ENCODE results near the gene SEMA5A.
"Not testable (repeated sequence)": the region's sequence is repeated elsewhere in the genome, so short reads cannot be mapped to it uniquely, and the experiment has no call there.

SEMA5A gene

DNA sequence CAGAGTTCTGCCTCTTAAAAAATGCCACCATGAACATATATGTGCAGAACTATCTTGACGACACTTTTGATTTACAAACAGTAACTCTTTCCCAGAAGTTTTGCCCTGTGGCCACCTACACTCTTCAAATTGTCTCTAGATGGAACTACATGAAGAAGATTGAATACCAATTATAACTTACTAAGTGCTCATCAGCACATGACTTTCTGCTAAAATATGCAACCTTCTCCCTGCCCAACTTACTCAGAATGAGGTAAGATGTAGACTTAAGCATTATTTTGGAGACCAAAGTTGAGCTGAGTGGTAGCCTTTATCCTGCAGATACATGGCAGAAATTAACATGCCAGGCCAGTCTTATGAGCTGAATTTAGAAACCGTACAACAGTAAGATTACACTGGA is 105.4 kb downstream of the SEMA5A start:
- no peak for DNase-seq (ENCODE audit: low read depth, low spot score)

DNA sequence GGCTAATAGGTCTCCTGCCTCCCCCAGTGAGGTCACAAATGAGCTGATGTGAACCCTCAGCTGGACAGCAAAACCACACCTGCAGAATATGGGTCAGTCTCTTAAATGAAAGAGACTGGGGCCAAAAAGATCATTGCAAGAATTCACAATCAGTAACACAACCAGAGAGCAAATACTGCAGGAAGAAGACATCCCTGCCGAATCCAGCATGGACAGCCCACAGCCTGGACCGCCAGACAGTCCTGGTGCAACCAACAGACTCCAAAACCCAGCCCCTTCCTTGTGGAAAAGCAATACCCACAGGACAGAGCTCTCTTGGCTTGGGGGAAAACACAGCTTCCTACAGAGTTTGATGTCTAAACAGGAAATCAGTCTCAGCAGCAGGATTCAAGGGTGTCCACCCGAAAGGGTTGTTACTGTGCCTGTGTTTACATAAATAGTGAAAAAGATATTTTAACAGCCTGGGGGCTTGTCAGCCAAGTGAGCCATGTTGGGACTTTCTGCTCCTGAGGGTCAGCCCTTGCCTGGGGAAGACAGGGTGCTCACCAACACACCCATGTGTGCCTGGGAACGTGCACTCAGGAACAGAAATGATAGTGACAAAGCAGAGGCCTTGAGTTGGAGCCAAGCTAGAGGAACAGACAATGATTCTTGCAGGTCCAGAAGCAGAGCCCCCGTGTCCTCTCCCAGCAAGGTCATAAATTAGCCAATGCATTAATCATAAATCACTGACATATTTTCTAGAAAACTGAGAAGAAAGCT is 106.2 kb downstream of the SEMA5A start:
- no peak for DNase-seq (ENCODE audit: low read depth, low spot score)

DNA sequence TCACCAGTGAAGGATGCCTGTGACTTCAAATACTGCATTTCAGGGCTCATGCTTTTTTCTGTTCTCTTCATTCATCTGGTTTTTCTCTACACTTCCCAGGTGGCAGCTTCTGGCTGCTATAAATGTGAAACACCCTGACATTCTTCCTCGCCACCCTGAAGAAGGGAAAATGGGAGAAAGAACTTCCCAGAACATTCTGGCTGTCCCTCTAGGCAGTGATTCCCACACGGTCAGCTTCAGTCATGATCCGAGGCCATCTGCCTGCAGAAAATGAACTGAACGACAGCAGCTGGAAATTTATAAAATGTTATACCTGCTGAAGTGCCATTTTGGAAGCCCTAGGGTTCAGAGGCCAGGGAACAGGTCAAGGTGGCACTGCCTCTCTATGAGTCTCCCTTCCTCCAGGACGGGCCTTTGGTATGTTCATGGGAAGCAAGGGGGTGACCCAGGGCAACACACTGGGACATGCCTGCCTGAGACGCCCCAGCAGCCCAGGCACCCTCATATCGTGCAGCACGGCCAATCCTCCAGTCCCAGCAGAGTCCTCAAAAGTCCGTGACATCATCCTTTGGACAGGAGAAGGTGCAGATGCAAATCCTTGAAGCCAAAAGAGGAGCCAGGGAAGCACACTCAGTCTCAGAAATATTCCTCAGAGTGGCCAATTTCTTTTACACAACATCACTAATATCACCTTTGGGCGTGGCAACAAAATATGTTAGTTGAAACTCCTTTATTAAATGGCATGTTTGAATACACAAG is 107.1 kb downstream of the SEMA5A start:
- no peak for DNase-seq (ENCODE audit: low read depth, low spot score)

DNA sequence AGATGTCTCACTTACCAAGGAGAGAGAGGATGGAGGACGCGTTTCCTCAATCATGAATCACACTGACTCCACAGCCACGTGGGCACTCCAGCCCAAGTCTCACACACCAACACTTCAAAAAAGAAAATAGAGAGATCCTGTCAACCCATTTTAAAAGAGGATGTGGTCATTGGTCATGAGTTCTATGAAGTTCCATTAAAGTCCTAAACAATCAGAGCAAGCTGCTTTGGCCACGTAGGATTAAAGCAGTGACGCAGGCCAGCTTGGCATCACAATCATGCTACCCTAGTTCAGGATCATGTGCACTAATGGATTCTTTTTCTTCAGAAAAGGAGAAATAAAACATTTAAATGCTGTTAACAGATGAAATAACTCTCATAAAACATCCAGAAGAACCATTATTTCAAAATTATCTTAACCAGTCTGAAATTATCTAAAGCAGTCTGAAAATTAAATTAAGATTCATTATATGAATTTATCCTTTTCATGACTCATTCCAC is 108.1 kb downstream of the SEMA5A start:
- DNase-seq (ENCODE audit: low read depth, low spot score): no peak

GRCh38 chr5:9431496-9432258 is 114.2 kb downstream of the SEMA5A start:
- no peak for DNase-seq (ENCODE audit: low read depth, low spot score)

- no peak for DNase-seq (ENCODE audit: low read depth, low spot score)
These were observed 114.8 kb downstream of the SEMA5A start for GRCh38 chr5:9431151-9431495.

GRCh38 chr5:9430306-9430705 is 115.6 kb downstream of the SEMA5A start:
- DNase-seq (ENCODE audit: low read depth, low spot score): no peak

DNA sequence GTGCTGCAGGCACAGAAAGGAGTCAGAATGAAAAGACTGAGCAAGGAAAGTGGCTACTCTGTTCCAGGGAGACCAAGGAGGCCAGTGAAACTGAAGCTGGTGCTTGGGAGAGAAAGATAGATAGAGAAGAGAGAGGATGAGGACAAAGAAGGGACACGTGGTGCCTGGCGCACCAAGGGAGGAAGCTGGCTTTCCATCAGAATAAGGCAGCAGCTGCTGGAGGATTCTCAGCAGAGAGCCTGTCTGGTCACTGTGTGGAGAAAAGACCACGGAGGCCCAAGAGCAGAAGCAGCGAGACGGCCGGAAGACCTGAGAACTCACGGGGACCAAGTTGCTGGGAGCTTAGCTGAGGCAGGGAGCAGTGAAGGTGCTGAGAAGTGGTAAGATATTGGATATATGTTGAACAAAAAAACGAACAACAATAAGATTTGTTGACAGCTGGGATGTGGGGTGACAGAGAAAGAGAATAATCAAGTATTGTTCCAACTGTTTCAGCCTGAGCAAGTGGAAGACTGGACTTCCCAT is 116.1 kb downstream of the SEMA5A start:
- no peak for DNase-seq (ENCODE audit: low read depth, low spot score)

- no peak for DNase-seq (ENCODE audit: low read depth, low spot score)
These were observed 117.6 kb downstream of the SEMA5A start for GRCh38 chr5:9428272-9428671.

DNA sequence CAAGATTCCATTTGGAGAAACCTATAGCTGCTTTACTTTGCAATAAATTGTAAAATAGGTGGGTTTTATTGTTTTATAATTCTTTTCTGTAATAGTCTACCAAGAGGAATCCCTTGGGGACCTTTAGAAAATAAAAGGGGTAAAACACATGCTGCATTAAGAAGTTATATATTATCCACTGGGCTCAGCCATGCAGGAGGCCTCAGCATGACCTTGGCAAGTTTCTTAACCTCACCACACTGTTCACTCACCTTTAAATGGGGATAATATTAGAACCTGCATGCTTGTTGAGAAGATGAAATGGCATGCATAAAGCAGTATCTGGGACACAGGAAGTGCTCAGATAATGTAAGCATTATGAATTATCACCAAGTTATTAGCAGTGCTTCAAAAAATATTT is 120.2 kb downstream of the SEMA5A start:
- DNase-seq (ENCODE audit: low read depth, low spot score): no peak

DNA sequence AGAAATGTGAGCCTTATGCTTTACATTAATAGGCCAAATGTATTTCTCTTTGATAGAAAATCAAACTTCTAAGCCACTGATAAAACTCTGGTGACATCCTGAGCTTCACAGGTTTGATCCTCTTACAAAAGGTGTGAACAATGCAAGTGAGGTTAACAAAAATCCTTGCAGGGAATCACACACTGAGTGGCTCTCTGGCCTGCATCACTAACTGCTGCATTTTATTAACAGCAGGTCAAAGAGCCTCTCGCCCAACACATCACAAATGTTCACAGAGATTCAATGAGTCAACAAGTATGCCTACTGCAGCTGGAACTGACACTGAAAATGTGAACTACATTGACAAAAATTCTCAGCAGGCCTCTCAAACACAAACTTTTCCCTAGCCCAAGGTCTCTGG is 122.3 kb downstream of the SEMA5A start:
- no peak for DNase-seq (ENCODE audit: low read depth, low spot score)

- no peak for DNase-seq (ENCODE audit: low read depth, low spot score)
These were observed 124.0 kb downstream of the SEMA5A start for GRCh38 chr5:9421884-9422283.

DNA sequence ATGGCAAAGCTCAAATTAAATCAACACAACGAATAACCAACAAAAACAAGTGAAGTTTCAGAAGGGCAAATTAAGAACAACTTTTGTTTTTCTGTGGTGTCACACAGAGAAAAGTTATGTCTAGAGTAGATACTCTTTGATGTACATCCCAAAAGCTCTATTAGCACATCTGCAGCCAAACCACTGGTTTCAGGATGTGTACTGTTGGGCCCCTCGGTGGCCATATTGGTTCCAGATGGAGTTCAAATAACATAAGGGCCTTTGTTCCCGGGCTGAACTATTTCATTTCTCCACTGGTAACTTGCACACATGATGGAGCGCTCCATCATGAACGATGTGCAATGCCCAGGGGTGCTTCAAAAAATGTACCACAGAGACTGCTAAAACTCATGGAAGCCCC is 126.1 kb downstream of the SEMA5A start:
- no peak for DNase-seq (ENCODE audit: low read depth, low spot score)

DNA sequence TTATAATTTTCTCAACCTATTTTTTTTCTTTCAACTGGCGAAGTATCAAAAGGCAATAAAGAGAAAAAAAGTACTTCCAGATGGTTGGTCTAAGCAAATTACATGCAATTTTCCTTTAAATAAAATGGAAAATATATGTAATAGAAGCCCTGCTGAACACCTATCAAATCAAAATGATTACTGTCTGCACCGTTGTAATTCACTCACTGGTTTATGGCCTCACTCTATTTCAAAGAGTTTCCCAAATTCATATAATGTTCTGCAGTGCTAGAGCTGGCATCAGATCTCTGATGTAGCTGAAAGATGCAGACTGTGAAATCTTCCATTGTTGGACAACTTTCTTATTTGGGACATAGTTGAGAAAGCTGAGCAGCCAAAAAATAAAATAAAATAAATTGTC is 130.3 kb downstream of the SEMA5A start:
- no peak for DNase-seq (ENCODE audit: low read depth, low spot score)

- DNase-seq (ENCODE audit: low read depth, low spot score): no peak
These were observed 130.8 kb downstream of the SEMA5A start for GRCh38 chr5:9415091-9415490.

GRCh38 chr5:9411142-9411541 is 134.7 kb downstream of the SEMA5A start:
- no peak for DNase-seq (ENCODE audit: low read depth, low spot score)

- DNase-seq (ENCODE audit: low read depth, low spot score): no peak
These were observed 136.4 kb downstream of the SEMA5A start for GRCh38 chr5:9409413-9409960.

GRCh38 chr5:9408964-9409363 is 136.9 kb downstream of the SEMA5A start:
- DNase-seq (ENCODE audit: low read depth, low spot score): no peak

DNA sequence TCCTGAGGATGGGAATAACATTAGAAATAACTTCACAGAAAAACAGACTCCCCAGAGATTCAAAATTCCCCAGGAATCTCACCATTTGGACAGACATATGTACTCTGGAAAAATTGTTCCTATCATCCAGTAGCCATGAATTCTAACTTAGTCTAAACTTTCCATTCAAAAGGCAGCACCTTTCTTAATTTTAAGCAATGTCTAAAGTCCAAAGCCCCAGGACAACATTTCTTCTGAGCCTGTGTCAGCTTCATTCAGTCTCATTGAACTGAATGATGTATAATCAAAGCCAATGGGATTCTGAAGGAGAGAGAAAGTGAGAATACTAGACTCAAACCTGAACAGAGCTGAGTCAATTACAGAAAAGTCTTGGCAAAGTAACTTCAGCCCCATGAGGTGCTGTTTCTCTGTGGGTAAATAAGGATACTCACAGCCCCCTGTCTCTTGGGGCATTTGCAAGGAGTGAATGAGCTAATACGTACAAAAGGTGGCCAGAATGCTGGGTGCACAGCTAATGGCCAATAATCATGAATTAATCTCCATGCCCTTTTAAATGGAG is 140.6 kb downstream of the SEMA5A start:
- no peak for DNase-seq (ENCODE audit: low read depth, low spot score)

DNA sequence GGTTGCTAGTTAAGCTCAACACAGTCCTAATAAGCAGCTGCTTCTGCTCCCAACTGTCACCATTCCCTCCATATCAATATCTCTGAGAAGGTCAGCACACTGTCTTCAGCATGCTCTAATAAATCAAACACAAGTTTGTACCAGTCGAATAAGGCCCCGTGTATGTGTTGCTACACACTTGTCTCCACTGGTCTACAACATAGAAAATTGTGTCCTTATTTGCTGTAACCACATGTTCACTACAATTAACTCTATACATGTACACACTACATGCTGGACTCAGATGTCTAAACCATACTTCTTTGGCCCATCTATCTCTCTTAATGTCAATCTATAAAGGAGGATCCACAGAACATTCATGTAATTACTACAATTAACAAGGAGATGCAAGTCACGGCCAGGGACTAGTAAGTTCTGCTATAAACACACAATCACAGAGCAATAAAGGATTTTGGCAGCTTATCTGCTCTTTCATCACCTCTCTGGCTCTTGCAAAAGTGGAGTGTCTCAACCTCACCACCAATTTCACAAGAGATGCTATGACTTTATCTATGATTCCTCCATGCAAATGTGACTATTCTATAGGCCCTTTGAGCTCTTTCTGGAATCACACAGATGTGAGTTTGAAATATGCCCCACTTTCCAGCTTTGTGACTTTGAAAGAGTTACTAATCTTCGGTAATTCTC is 143.9 kb downstream of the SEMA5A start:
- no peak for DNase-seq (ENCODE audit: low read depth, low spot score)

DNA sequence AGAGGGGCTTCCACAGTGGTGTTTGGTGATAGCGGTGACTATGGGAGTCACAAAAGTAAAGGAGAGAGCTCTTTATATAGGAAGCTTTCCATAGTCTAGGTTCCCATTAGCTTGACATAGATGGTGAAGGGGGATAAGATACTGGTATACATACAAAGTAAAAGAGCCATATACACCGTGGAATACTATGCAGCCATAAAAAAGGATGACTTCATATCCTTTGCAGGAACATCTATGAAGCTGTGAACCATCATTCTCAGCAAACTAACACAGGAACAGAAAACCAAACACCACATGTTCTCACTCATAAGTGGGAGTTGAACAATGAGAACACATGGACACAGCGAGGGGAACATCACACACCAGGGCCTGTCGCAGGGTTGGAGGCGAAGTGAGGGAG is 146.1 kb downstream of the SEMA5A start:
- DNase-seq (ENCODE audit: low read depth, low spot score): not testable (repeated sequence)
